Left forelimb (tissue), 1 donor: Measurements from ENCODE around the gene CEBPZ.
"Not testable (repeated sequence)": the region's sequence is repeated elsewhere in the genome, so short reads cannot be mapped to it uniquely, and the experiment has no call there.

Experiments
- DNase-seq: peaks from one replicate; pipeline ENCODE4 v3.0.0-alpha.2; 2018; ENCODE audit warnings: low spot score

Gene CEBPZ

DNA sequence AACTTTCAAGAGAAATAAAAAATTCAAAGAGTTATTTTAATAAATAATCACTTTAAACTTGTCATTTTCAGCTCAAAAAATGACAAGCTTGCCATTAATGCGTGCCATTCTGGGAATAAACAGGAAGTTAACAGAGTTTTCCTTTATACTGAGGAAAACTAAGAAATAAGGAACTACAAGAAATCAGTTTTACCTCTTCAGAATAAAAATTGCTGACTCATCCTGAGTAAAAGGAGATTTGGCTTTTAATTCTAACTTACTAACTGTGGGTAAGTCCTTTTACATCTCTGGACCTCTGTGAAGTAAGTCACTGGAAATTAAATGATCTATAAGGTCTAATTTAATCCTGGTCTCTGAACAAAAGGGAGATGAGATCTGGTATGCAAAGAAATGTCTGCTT is 16.1 kb downstream of the CEBPZ start:
- DNase-seq: no peak

DNA sequence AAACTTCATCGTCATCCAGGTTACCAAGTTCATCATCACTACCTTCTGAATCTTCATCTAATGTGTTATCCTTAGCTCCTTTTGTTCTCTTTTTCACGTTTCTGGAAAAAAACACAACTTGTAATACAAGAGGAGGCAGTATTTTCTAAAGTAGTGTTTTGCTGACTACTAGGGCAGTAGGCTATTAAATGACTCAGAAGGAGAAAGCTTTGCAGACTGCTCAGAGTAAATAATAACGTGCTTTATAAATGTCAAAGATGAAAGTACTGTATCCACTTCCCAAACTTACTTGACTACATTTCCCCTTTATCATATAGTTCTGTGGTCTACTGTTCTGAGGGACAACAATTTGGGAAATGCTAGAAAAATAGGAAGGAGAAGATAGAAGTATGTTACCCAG is 19.5 kb downstream of the CEBPZ start:
- no peak for DNase-seq

DNA sequence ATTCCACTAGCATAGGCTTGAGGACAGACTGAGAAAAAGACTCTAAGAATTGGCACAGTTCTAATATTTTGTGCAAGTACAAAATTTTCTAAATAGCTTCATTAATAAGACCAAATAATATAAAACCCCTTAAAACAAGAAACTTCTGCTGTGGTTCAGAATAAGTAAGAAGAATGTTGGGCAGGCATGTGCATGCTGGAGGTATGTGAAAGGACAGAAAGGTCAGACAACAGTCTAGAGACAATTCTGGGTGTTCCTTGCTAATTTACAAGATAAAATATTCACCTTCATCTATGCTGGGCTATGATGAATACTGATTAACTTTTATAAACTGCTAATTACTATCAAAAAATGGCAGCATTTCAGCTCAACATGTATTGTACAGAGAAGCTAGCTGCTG is 20.2 kb downstream of the CEBPZ start:
- no peak for DNase-seq

DNA sequence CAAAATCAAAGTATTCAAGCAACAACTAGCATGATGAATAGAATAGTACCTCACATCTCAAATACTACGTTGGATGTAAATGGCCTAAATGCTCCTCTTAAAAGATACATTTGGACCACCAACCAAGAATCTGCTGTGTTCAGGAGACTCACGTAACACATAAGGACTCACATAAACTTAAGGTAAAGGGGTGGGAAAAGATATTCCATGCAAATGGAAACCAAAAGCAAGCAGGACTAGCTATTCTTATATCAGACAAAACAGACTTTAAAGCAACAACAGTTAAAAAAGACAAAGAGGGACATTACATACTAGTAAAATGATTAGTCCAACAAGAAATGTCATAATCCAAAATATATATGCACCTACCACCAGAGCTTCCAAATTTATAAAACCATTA is 24.6 kb downstream of the CEBPZ start:
- DNase-seq: not testable (repeated sequence)

DNA sequence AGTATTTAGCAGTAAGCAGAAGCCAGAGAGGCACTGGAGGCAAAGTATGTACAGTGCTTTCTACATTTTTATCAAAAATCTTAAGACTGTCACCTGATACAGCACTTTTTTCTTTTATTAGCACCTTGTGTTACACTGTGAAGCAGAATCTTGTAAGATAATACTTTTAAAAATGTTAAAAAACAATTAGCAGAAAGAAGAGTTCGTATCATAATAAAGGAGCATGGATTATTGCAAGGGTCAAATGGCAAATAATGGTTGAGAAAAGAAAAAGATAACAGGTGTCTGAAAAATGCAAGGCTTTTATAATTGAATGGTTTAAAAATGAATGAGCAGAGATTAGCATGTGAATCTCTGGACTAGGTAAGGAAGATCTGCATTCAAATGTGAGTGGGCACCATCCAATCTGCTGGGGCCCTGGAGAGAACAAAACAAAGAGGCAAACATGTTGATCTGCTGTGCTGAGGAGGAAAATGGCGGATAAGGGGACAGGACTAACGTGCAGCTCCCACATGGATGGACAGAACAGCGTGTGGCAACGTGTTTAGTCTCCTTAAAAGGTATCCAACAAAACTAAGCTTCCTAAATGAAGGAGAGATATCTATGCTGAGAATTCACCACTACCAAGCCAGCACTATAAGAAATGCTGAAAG is 25.6 kb downstream of the CEBPZ start:
- DNase-seq: no peak

DNA sequence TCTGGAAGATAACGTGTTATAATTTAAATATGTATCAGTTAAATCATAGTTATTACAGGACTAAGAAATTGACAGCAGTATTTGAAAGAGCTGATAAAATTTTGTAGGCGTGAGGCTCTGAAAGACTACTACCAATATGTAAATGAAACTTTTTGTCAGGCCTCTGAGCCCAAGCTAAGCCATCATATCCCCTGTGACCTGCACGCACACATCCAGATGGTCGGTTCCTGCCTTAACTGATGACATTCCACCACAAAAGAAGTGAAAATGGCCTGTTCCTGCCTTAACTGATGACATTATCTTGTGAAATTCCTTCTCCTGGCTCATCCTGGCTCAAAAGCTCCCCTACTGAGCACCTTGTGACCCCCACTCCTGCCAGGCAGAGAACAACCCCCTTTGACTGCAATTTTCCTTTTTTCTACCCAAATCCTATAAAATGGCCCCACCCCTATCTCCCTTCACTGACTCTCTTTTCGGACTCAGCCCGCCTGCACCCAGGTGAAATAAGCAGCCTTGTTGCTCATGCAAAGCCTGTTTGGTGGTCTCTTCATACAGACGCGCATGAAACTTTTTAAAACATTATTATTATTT is 26.2 kb downstream of the CEBPZ start:
- DNase-seq: not testable (repeated sequence)

DNA sequence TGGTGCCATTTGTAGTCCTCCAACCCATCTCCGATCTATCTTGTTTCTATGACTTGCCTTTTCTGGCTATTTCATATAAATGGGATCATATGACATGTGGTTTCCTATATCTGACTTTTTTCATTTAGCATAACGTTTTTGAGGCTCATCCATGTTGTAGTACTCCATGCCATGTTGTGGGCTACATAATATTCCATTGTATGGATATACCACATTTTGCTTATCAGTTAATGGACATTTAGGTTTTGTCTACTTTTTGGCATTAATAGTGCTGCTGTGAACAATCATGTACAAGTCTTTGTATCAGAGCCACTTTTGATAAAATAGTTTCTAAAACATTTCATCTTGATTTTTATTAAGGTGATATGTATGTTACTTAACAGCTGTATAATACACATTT is 27.7 kb downstream of the CEBPZ start:
- DNase-seq: no peak

DNA sequence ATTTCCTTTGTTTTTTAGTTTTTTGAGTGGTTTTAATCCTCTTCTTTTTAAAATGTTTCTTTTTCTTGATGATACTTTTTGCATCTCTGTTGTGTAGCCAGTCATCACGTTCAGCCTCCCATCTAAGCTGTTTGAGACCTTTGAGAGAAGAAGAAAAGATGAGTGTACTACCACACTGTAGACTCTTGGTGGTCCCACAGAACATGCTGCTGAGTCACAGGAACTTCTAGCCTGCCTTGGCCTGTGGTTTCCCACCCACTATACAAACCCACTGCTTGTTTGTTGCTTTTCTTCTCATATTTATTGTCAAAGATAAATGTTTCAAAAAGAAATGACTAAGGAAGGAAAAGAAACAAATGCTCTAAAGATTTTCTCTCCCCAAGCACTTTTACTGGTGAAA is 29.6 kb downstream of the CEBPZ start:
- DNase-seq: no peak

DNA sequence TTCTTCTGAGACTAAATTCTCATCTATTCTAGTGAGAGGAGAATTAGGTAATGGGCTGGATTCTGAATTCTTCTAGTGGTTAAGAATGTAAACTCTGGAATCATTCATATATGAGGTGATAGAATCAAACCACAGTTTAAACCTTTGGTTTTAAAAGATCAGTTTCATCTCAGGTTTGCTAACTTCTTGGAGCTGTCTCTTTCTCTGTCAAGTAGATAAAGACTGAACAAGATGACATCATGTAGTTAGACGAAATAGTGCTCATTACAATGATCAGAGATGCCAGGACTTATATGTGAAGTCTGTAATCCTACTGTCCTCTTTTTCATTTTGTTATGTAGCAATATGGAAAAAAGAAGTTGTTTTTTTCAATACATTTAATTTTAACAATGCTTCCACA is 30.2 kb downstream of the CEBPZ start:
- no peak for DNase-seq

DNA sequence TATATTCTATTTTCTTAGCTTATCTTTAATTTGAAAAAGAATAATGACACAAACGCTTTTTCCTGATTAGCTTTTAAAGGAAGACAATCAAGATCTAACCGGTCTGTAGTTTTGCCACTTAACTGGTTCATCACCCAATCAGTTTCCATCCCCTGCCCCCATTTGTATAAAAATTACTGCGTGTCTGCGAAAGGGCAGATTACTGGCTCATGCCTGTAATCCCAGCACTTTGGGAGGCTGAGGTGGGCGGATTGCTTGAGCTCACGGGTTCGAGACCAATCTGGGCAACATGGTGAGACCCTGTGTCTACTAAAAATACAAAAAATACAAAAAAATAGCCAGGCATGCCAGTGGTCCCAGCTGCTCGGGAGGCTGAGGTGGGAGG is 32.7 kb downstream of the CEBPZ start:
- no peak for DNase-seq

DNA sequence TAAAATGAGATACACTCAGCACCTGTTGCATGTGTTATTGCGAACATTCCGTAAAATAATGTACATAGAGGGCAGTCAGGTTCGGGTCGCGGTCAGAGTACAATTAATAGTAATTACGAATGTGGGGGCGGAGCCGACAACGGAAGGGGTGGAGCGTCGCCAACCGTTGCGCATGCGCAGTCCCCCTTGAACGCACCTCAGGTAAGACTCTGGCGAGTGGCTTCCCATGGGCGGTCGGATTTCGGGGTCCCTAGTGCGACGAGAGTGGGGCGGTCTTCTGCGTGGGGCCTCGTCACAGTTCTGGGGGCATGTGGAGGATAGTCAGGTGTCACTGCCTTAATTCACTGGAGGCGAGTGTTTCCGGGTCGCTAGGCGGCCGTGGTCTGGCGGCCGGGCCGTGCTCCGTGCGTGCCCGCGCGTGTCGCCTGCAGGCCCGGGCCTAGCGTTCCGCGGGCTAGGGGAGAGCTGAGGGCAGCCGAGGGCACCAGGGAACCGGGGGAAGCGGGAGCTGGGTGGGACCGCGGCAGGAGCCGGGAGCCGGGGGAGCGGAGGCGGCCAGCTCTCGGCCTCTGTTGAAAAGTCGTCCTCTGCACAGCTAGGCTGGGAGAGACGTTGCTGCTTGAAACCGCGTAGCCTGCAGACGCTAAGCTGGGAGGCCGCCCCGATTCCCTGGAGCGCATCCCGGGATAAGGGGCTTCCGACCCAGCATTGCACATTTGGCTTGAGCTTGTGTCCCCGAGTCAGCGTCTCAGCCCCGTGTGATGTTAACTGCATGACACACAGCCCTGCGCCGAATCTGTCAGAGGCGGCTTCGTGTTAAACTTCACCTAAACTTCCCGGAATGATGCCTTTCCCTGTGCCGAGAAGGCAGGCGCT is 34.8 kb downstream of the CEBPZ start, which contains the start of gene CEBPZOS:
Gene CEBPZOS, plus strand, starts transcription at position 177 of the 876 bp plus-strand sequence. CDS start 3,209 bp downstream, outside the sequence.
- peak; percentile 92 for DNase-seq

DNA sequence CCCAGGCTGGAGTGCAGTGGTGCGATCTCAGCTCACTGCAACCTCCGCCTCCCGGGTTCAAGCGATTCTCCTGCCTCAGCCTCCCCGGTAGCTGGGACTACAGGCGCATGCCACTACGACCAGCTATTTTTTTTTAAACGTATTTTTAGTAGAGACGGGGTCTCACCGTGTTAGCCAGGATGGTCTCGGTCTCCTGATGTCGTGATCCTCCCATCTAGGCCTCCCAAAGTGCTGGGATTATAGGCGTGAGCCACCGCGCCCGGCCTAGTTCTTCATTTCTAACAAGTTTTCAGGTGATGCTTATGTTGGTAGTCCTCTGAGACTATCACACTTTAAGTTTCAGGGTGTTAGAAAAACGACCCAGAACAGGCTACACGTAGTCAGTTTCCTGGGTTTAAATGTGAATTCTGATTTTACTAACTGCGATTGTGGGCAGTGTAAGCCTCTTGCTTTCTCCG is 35.5 kb downstream of the CEBPZ start:
- not testable (repeated sequence) for DNase-seq

DNA sequence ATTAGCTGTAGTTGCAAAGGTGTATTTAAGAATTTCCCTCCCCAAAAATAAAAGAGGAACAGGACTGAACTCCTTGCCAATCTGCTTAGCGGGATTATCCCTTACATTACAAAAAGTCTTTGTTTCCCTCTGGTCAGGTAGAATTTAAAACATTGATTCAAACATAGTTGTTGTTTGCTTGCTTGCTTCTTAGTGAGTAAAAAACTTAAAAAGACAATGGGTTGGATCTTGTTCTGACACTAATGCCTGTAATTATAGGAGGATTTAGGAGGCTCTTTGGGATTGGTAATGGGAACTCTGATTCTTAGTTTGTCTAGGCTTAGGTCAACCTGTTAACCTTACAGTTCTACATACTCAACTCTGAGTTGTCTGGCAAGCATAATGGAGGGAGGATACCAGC is 38.8 kb downstream of the CEBPZ start:
- no peak for DNase-seq

DNA sequence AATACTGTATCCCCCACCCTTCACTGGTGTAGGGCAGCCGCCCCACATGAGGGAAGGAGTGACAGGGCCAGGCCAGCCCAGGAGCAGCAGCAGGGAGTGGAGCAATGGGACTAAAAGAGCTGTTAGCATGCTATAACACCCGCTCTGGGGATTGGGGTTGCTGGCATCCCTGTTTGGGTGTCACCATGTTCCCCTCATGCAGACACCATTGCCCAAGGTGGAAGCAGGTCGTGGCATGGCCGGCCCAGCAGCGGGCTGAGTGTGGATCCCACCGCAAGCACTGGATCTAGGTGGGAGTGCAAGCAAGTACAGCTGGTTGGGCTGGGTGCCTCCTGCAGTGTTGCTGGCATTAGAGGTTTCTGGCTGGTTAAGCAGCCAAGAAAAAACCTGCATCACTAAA is 39.6 kb downstream of the CEBPZ start:
- DNase-seq: no peak

DNA sequence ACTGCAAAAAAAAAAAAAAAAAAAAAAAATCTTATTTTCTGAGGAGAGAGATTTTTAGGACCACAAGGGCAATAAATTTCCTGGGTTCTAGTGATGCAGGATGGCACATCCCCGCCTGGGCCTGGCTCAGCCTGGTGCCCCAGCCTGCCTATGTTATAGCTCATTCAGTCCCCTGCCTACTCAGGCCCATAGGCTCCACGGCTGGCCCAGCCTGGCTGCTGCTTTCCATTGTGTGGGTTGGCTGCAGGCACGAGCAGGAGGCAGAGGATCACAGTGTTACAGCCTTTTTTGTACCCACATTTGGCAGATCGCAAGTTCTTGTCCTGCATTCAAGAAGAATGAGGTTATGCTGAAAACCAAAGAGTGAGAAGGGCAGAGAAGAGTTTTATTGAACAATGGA is 40.1 kb downstream of the CEBPZ start:
- no peak for DNase-seq

DNA sequence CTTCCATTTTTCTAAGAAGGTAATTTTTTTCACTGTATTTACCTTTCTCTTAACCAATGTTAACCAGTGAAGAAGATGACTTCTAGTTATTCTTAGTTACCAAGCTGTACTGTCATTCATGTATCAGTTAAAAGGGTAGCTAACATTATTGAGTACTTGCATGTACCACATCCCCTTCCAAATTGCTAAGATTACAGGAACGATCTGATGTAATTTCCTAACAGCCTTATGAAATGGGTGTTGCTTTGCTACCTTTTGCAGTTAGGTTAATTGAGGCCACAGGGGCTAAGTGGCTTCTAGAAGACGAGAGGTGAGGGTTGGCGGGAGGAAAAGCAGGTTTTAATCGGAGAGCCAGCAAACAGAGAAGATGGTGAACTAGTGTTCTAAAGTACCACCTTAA is 41.1 kb downstream of the CEBPZ start:
- no peak for DNase-seq

DNA sequence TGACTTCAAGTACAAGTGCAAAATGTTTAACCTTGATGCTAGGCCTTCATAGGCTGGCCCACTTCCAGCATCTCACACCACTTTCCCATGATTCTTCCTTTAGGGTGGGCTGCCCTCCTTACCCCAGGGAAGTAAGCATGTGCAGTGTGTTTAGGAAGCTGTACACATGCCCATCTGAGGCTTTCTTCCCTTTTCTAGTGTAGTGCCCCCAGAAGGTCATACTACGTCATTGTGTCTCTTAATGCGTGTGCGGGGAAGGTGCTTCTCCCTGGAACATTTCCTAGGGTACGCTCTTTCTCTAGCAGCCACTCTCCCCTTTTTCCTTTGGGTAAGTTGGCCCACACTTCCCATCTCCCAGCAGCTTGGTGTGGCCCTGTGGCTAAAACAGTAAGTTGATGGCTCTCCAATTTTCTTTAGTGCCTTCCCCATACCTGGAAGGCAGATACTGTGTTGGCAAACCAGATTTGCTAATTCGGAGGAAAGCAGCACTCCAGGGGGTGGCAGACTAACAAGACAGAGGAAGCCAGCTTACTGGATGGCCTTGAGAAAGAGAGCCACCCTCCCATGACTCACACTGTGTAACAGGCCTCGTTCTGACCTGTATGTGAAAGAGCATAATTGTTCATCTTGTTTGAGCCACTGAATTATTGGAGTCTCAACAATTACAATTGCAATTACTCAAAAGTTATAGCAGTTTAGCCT is 41.8 kb downstream of the CEBPZ start:
- no peak for DNase-seq

DNA sequence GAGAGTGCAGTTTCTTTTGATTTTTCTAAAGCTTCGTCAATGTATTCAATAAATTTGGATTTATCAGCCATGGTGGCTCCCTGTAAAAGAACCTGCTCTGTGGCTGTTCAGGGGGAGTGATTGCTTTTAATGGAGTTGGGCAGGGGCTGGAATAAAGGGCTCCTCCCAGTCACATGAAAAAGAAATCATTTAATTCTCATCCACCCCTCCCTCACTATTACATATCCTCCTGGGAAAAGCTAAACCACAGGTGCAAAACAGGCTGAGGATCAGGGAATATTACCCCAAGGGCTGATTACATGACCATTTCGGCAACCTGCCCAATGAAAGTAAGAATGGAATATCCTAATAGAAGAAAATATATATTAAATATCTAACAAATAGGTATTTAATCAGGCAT is 42.8 kb downstream of the CEBPZ start, which contains the start of gene SULT6B1:
Gene SULT6B1, minus strand, starts transcription at position 101 of the 400 bp plus-strand sequence. Its CDS starts 30 bp downstream, at position 71.
- DNase-seq: no peak

DNA sequence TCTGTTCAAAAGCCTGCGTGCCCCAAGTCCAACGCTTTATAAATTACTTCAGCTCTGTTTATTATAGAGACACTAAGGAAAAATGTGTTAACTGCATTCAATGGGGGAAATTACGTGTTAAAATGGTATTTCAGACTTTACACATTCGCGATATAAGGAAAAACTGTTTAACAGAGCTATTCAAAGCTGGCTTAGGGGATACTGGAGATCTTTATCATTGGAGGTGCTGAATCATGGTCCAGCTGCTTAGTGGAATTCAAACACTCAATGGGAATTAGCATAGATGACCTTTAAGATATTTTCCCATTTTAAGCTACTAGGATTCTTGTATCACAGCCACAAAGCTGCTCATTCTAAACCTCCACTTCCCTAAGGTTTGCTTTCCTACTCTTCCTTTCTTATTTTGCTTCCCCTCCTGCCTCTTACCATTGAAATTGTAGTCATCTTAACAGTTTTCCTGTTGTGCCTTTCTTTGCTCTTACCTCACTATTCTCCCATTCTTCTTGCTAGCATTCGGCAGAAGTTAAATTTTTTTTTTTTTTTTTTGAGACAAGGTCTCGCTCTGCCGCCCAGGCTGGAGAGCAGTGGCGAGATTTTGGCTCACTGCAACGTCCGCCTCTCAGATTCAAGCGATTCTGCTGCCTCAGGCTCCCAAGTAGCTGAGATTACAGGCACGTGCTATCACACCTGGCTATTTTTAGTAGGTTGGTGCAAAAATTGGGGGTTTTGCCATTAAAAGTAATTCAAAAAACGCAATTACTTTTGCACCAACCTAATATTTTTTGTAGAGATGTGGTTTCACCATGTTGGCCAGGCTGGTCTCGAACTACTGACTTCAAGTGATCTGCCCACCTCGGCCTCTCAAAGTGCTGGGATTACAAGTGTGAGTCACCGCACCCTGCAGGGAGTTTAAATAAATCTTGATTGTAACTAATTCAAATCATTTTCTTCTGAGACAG is 49.4 kb downstream of the CEBPZ start:
- DNase-seq: no peak

DNA sequence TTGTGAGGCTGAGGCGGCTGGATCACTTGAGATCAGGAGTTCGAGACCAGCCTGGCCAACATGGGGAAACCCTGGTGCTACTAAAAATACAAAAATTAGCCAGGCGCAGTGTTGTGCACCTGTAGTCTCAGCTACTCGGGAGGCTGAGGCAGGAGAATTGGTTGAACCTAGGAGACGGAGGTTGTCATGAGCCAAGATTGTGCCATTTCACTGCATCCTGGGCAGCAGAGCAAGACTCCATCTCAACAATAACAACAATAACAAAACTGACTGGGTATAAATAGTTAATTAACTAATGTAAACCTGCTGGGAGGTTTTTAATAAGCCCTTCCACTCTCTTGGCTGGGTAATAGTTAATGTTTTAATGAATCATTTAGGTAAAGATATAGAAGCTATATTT is 50.8 kb downstream of the CEBPZ start:
- DNase-seq: no peak

DNA sequence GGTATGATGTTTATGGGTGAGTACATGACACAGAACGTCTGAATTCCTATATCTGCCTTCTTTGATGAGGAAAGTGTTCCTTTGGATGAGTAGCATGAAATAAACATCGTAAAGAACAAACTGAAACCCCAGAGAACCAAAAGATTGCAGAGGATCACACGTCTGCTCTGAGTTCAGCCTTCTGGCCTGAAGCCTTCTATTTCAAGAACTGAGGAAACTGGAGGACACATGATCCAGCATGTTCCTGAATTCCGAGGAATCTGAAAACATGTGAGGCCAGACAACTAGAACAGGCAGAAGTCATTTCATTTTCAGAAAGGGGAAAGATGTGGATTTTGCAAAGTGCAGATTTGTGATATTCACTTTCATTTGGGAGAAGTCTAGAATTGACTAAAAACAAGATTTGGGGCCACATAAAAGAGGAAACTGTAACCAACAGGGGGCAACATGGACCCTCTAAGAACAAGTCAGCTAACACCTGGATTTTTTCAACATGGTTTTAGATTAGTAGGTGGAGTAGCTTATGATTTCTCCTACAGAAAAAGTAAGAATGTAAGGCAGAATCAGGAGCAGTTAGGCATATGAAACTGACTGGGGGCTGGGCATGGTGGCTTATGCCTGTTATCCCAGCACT is 51.3 kb downstream of the CEBPZ start:
- DNase-seq: no peak
